HepG2 (cell line): ENCODE data around the gene TMED5. TPM values are rescaled to one million over a fixed set of nuclear protein-coding genes. Genes with fewer than 3 reads are reported as not detected.
A peak's percentile ranks its signal among the peaks of the same experiment; 100 is the strongest.

Experiments used
- GATAD2A ChIP-seq: IDR thresholded peaks from 2 replicates; pipeline ENCODE4 v1.6.1; 2016
- HDAC2 ChIP-seq: sonication (generic); formaldehyde crosslinking; IDR thresholded peaks from 2 replicates; pipeline ENCODE4 v1.4.0; 2020; ENCODE audit warnings: missing genetic modification reagents
- NONO ChIP-seq, 2 experiments: fragments of 450-650 bp in 1 of 2; sonication (generic) in 1 of 2; formaldehyde crosslinking in 1 of 2; IDR thresholded peaks in 1 of 2; conservative IDR thresholded peaks in 1 of 2; 2 replicates each; pipeline versions ENCODE4 v1.6.1 to v1.8.0; 2017 to 2022; ENCODE audit warnings: mild to moderate bottlenecking in 1 of 2, missing genetic modification reagents in 1 of 2, moderate library complexity in 1 of 2
- PAXIP1 ChIP-seq: sonication (generic); formaldehyde crosslinking; conservative IDR thresholded peaks from 2 replicates; pipeline ENCODE4 v1.4.0; 2020; ENCODE audit warnings: mild to moderate bottlenecking, missing genetic modification reagents, moderate library complexity
- REPIN1 ChIP-seq: sonication (generic); formaldehyde crosslinking; IDR thresholded peaks from 2 replicates; pipeline ENCODE4 v1.8.0; 2022; ENCODE audit warnings: missing genetic modification reagents, low read depth, mild to moderate bottlenecking, borderline replicate concordance
- SP5 ChIP-seq: IDR thresholded peaks from 2 replicates; pipeline ENCODE4 v1.6.1; 2016; ENCODE audit warnings: low read depth, borderline replicate concordance
- ZNF430 ChIP-seq: sonication (generic); formaldehyde crosslinking; IDR thresholded peaks from 2 replicates; pipeline ENCODE4 v1.9.0; 2021; ENCODE audit warnings: mild to moderate bottlenecking, missing genetic modification reagents
- ZNF441 ChIP-seq: sonication (generic); formaldehyde crosslinking; IDR thresholded peaks from 2 replicates; pipeline ENCODE4 v1.7.0; 2021; ENCODE audit warnings: missing genetic modification reagents, borderline replicate concordance
- ZNF556 ChIP-seq: sonication (generic); formaldehyde crosslinking; IDR thresholded peaks from 2 replicates; pipeline ENCODE4 v1.4.0; 2020; ENCODE audit warnings: mild to moderate bottlenecking, missing genetic modification reagents, borderline replicate concordance
- ZNF609 ChIP-seq: sonication (generic); formaldehyde crosslinking; IDR thresholded peaks from 2 replicates; pipeline ENCODE4 v1.4.0; 2020; ENCODE audit warnings: mild to moderate bottlenecking, missing genetic modification reagents, borderline replicate concordance
- ZNF687 ChIP-seq: sonication (generic); formaldehyde crosslinking; IDR thresholded peaks from 2 replicates; pipeline ENCODE4 v1.5.1; 2020; ENCODE audit warnings: mild to moderate bottlenecking, missing genetic modification reagents, moderate library complexity
- ZNF770 ChIP-seq: sonication (generic); formaldehyde crosslinking; IDR thresholded peaks from 2 replicates; pipeline ENCODE4 v1.5.0; 2020; ENCODE audit warnings: mild to moderate bottlenecking, missing genetic modification reagents
- ZNF792 ChIP-seq: IDR thresholded peaks from 2 replicates; pipeline ENCODE4 v1.6.1; 2016
- polyA plus RNA-seq, 8 experiments: library from polyadenylated mRNA; depleted of rRNA in 3 of 8; stranded (reverse) in 7 of 8; unstranded in 1 of 8; fragments of >200 nt; fragmentation: Illumina TruSeq in 4 of 8; extraction: Trizol in 4 of 8; gene quantifications; 2 replicates each; pipeline versions ENCODE4 v1.2.1 to v1.2.3, GENCODE V29; 2011 to 2016; ENCODE audit warnings: low read depth in 4 of 8, missing spikeins in 1 of 8, mixed read lengths in 1 of 8; ENCODE audit not compliant: insufficient read depth in 1 of 8
- total RNA-seq, 5 experiments: library from RNA; depleted of rRNA; stranded (reverse); fragments of >200 nt; fragmentation: Illumina TruSeq; extraction: Trizol; gene quantifications; 2 replicates each; pipeline ENCODE4 v1.2.3, GENCODE V29; 2016; ENCODE audit warnings: low read depth in 1 of 5

Gene TMED5
- total and polyA plus RNA-seq, 2 of the 13 experiments (the other 11 are each of a cell fraction or from before 2014, with no cell fraction given) = 58.1 to 99.0 TPM

GRCh38 chr1:93221913-93222312, 41.7 kb upstream of the TMED5 start (continued):
- TF ChIP-seq ZNF609 (CRISPR knock-in tag) (peak; percentile 15; the same call in 1 of the 2 replicates), ZNF441 (CRISPR knock-in tag) (no peak), HDAC2 (CRISPR knock-in tag) (peak; percentile 67; the same call in 1 of the 2 replicates), PAXIP1 (CRISPR knock-in tag) (peak; percentile 85), REPIN1 (CRISPR knock-in tag) (no peak), ZNF792 (CRISPR knock-in tag) (0 out of 2 replicates have a peak, but pooled peaks have one; percentile 43), ZNF430 (CRISPR knock-in tag) (no peak), ZNF770 (CRISPR knock-in tag) (peak; percentile 91), ZNF687 (CRISPR knock-in tag) (no peak), GATAD2A (CRISPR knock-in tag) (peak; percentile 87), SP5 (CRISPR knock-in tag) (peak; percentile 32; the same call in 1 of the 2 replicates), ZNF556 (no peak), NONO (IDR thresholded peaks at IDR 0.05) (no peak), NONO (CRISPR knock-in tag; conservative IDR thresholded peaks at IDR 0.05) (no peak)
